MG63 (cell line): Measurements from ENCODE around the gene TNFRSF25. TPM values are rescaled to one million over a fixed set of nuclear protein-coding genes. Genes with fewer than 3 reads are reported as not detected.
A peak's percentile ranks its signal among the peaks of the same experiment; 100 is the strongest.
"Not testable (repeated sequence)": the region's sequence is repeated elsewhere in the genome, so short reads cannot be mapped to it uniquely, and the experiment has no call there.

Experiments used
- DNase-seq: peaks from one replicate; pipeline ENCODE4 v3.0.0-alpha.2; 2020
- H3K27me3 ChIP-seq: fragments of 250-450 bp; sonication (Bioruptor Pico); 2 replicates; pipeline ENCODE4 v1.5.1; 2020; ENCODE audit warnings: mild to moderate bottlenecking, moderate library complexity
- H3K36me3 ChIP-seq: fragments of 250-450 bp; sonication (Bioruptor Pico); 2 replicates; pipeline ENCODE4 v1.5.1; 2020; ENCODE audit warnings: mild to moderate bottlenecking, moderate library complexity
- H3K4me3 ChIP-seq: fragments of 250-450 bp; sonication (Bioruptor Pico); 2 replicates; pipeline ENCODE4 v1.5.1; 2020; ENCODE audit warnings: mild to moderate bottlenecking, moderate library complexity
- H3K9me3 ChIP-seq: fragments of 250-450 bp; sonication (Bioruptor Pico); 2 replicates; pipeline ENCODE4 v1.5.1; 2020; ENCODE audit warnings: mild to moderate bottlenecking, moderate library complexity
- total RNA-seq: library from RNA; depleted of rRNA; stranded (reverse); fragments of >200 nt; shearing (Covaris generic); gene quantifications from 2 replicates; pipeline ENCODE4 v1.2.3, GENCODE V29; 2014; ENCODE audit warnings: low replicate concordance

TNFRSF25 gene
- total RNA-seq, 1 experiment from 2014 or later: 0.63 TPM

GRCh38 chr1:6494627-6495026 lies 28.7 kb upstream of the TNFRSF25 start:
- Histone ChIP-seq H3K9me3 (no peaks in the 10 kb centered on the region), H3K4me3 (no peak overlapping the region), H3K36me3 (no peaks in the 10 kb centered on the region), H3K27me3 (no peaks in the 10 kb centered on the region)
- DNase-seq: no peak

- H3K4me3 ChIP-seq, H3K9me3 ChIP-seq, H3K36me3 ChIP-seq, DNase-seq, H3K27me3 ChIP-seq: not testable (repeated sequence)
These were observed 27.9 kb upstream of the TNFRSF25 start for GRCh38 chr1:6493834-6494223.

- H3K27me3 ChIP-seq: no peaks in the 10 kb centered on the region
- H3K9me3 ChIP-seq: no peaks in the 10 kb centered on the region
- H3K36me3 ChIP-seq: no peaks in the 10 kb centered on the region
- no peak overlapping the region for H3K4me3 ChIP-seq
- no peak for DNase-seq
These were observed 26.0 kb upstream of the TNFRSF25 start for GRCh38 chr1:6491966-6492365.

GRCh38 chr1:6491480-6491962 lies 25.5 kb upstream of the TNFRSF25 start, which contains the start of gene PLEKHG5:
Gene PLEKHG5, minus strand, starts transcription at chr1:6491667. Its CDS starts 14,096 bp downstream, at chr1:6477571.
- peak; percentile 69 for DNase-seq
- peak within 1 kb of the TSS; percentile 49 for H3K4me3 ChIP-seq
- no peaks in the 10 kb centered on the region for H3K9me3 ChIP-seq
- no peaks in the 10 kb centered on the region for H3K27me3 ChIP-seq
- no peaks in the 10 kb centered on the region for H3K36me3 ChIP-seq

- no peaks in the 10 kb centered on the region for H3K36me3 ChIP-seq
- peaks cover 2% of the 10 kb centered on the region; the same call in 1 of the 2 replicates for H3K27me3 ChIP-seq
- no peaks in the 10 kb centered on the region for H3K9me3 ChIP-seq
- H3K4me3 ChIP-seq: no peak overlapping the region
- no peak for DNase-seq
These were observed 25.1 kb upstream of the TNFRSF25 start for GRCh38 chr1:6491081-6491449.

- Histone ChIP-seq H3K9me3 (no peaks in the 10 kb centered on the region), H3K36me3 (no peaks in the 10 kb centered on the region), H3K4me3 (peak overlapping the region; percentile 49), H3K27me3 (peaks cover 7% of the 10 kb centered on the region; the same call in 1 of the 2 replicates)
- DNase-seq: peak; percentile 72
These were observed 24.5 kb upstream of the TNFRSF25 start for GRCh38 chr1:6490181-6491080.

GRCh38 chr1:6489799-6490180 lies 23.8 kb upstream of the TNFRSF25 start:
- Histone ChIP-seq H3K27me3 (peaks cover 7% of the 10 kb centered on the region; the same call in 1 of the 2 replicates), H3K4me3 (peak overlapping the region; percentile 49), H3K9me3 (no peaks in the 10 kb centered on the region), H3K36me3 (no peaks in the 10 kb centered on the region)
- DNase-seq: peak; percentile 70

- no peak overlapping the region; the same call in 1 of the 2 replicates for H3K4me3 ChIP-seq
- H3K9me3 ChIP-seq: no peaks in the 10 kb centered on the region
- no peak for DNase-seq
- H3K27me3 ChIP-seq: peaks cover 7% of the 10 kb centered on the region; the same call in 1 of the 2 replicates
- no peaks in the 10 kb centered on the region for H3K36me3 ChIP-seq
These were observed 23.4 kb upstream of the TNFRSF25 start for GRCh38 chr1:6489383-6489765.

- Histone ChIP-seq H3K36me3 (no peaks in the 10 kb centered on the region), H3K9me3 (no peaks in the 10 kb centered on the region), H3K4me3 (no peak overlapping the region), H3K27me3 (peaks cover 7% of the 10 kb centered on the region; the same call in 1 of the 2 replicates)
- no peak for DNase-seq
These were observed 22.8 kb upstream of the TNFRSF25 start for GRCh38 chr1:6488602-6489382.

- no peaks in the 10 kb centered on the region for H3K36me3 ChIP-seq
- no peak for DNase-seq
- peaks cover 7% of the 10 kb centered on the region; the same call in 1 of the 2 replicates for H3K27me3 ChIP-seq
- no peaks in the 10 kb centered on the region for H3K9me3 ChIP-seq
- H3K4me3 ChIP-seq: no peak overlapping the region
These were observed 22.0 kb upstream of the TNFRSF25 start for GRCh38 chr1:6487804-6488484.

GRCh38 chr1:6486433-6487011 lies 20.5 kb upstream of the TNFRSF25 start:
- H3K9me3 ChIP-seq: no peaks in the 10 kb centered on the region
- no peaks in the 10 kb centered on the region for H3K36me3 ChIP-seq
- no peak overlapping the region for H3K4me3 ChIP-seq
- peaks cover 7% of the 10 kb centered on the region; the same call in 1 of the 2 replicates for H3K27me3 ChIP-seq
- DNase-seq: peak; percentile 77

GRCh38 chr1:6485168-6486101 lies 19.5 kb upstream of the TNFRSF25 start:
- Histone ChIP-seq H3K27me3 (peaks cover 7% of the 10 kb centered on the region; the same call in 1 of the 2 replicates), H3K9me3 (no peaks in the 10 kb centered on the region), H3K36me3 (no peaks in the 10 kb centered on the region), H3K4me3 (no peak overlapping the region)
- DNase-seq: no peak

- DNase-seq: no peak
- no peaks in the 10 kb centered on the region for H3K36me3 ChIP-seq
- no peaks in the 10 kb centered on the region for H3K9me3 ChIP-seq
- H3K27me3 ChIP-seq: peaks cover 7% of the 10 kb centered on the region; the same call in 1 of the 2 replicates
- H3K4me3 ChIP-seq: no peak overlapping the region
These were observed 18.8 kb upstream of the TNFRSF25 start for GRCh38 chr1:6484826-6485167.

GRCh38 chr1:6483761-6484117 lies 17.8 kb upstream of the TNFRSF25 start:
- Histone ChIP-seq H3K36me3 (no peaks in the 10 kb centered on the region), H3K4me3 (no peak overlapping the region), H3K27me3 (peaks cover 7% of the 10 kb centered on the region; the same call in 1 of the 2 replicates), H3K9me3 (no peaks in the 10 kb centered on the region)
- DNase-seq: no peak

GRCh38 chr1:6483017-6483760 lies 17.2 kb upstream of the TNFRSF25 start:
- H3K9me3 ChIP-seq: no peaks in the 10 kb centered on the region
- DNase-seq: no peak
- peaks cover 7% of the 10 kb centered on the region; the same call in 1 of the 2 replicates for H3K27me3 ChIP-seq
- H3K36me3 ChIP-seq: no peaks in the 10 kb centered on the region
- H3K4me3 ChIP-seq: no peak overlapping the region
